Measurements from ENCODE around the gene MED27. TPM values are rescaled to one million over a fixed set of nuclear protein-coding genes. Genes with fewer than 3 reads are reported as not detected.

MED27 gene
- total RNA-seq, 1 experiment from 2014 or later, result 38.4 TPM

- DNase-seq, result no peak
- Histone ChIP-seq H3K27me3 (ENCODE audit: low read length) (no peaks in the 10 kb centered on the region), H3K79me2 (ENCODE audit: low read length) (peaks cover 19% of the 10 kb centered on the region), H3K27ac (ENCODE audit: low read length) (no peak overlapping the region), H3F3A (ENCODE audit: low read length, unreplicated experiment) (peaks cover 2% of the 10 kb centered on the region), H3K9ac (ENCODE audit: low read length) (no peak overlapping the region), H3K4me3 (ENCODE audit: low read length) (no peak overlapping the region), H3K4me1 (ENCODE audit: insufficient read depth, low read length) (peaks cover 37% of the 10 kb centered on the region), H4K20me1 (ENCODE audit: low read length) (no peaks in the 10 kb centered on the region), H2AFZ (ENCODE audit: low read length) (no peak overlapping the region), H3K36me3 (ENCODE audit: low read depth, low read length) (no peaks in the 10 kb centered on the region), H3K4me2 (ENCODE audit: low read length) (no peak overlapping the region), H3K9me2 (replicated peaks; ENCODE audit: low read length) (no peaks in the 10 kb centered on the region), H3K9me3 (ENCODE audit: low read length) (no peaks in the 10 kb centered on the region)
- TF ChIP-seq EZH2 (IDR thresholded peaks at IDR 0.05; ENCODE audit: low read length, unreplicated experiment) (no peak), CTCF (conservative IDR thresholded peaks at IDR 0.05; ENCODE audit: low read depth, low read length) (no peak), EZH2phosphoT487 (IDR thresholded peaks at IDR 0.05; ENCODE audit: borderline replicate concordance, low read length) (no peak)
- CTCF ChIA-PET, result no interaction called here
- no TSS peak for BruUV-seq (replicated peaks)
- intact Hi-C loops (cut with micrococcal nuclease), result loop anchor here (5.0 kb wide), 1 partner anchor 260 kb away; no protein-coding TSS in a partner anchor
- POLR2A ChIA-PET (ENCODE audit: unreplicated experiment), result no interaction called here
- no peak for ATAC-seq
These were observed 97.6 kb downstream of the MED27 start for GRCh38 chr9:131982102-131982501.

- ChIA-PET CTCF (no interaction called here), POLR2A (ENCODE audit: unreplicated experiment) (no interaction called here)
- Histone ChIP-seq H3K36me3 (ENCODE audit: low read depth, low read length) (no peaks in the 10 kb centered on the region), H3K4me3 (ENCODE audit: low read length) (no peak overlapping the region), H3K4me1 (ENCODE audit: insufficient read depth, low read length) (peaks cover 31% of the 10 kb centered on the region), H3K9me3 (ENCODE audit: low read length) (no peaks in the 10 kb centered on the region), H3K79me2 (ENCODE audit: low read length) (peaks cover 19% of the 10 kb centered on the region), H3K27me3 (ENCODE audit: low read length) (no peaks in the 10 kb centered on the region), H4K20me1 (ENCODE audit: low read length) (no peaks in the 10 kb centered on the region), H2AFZ (ENCODE audit: low read length) (no peak overlapping the region), H3K27ac (ENCODE audit: low read length) (peak overlapping the region; percentile 11; the same call in 1 of the 2 replicates), H3F3A (ENCODE audit: low read length, unreplicated experiment) (no peaks in the 10 kb centered on the region), H3K9me2 (replicated peaks; ENCODE audit: low read length) (no peaks in the 10 kb centered on the region), H3K9ac (ENCODE audit: low read length) (no peak overlapping the region), H3K4me2 (ENCODE audit: low read length) (no peak overlapping the region)
- BruUV-seq (replicated peaks), result no TSS peak
- intact Hi-C loops (cut with micrococcal nuclease), result loop anchor here (5.0 kb wide), 1 partner anchor 261 kb away; no protein-coding TSS in a partner anchor
- ATAC-seq (peak; percentile 27), DNase-seq (peak; percentile 4)
- TF ChIP-seq EZH2phosphoT487 (IDR thresholded peaks at IDR 0.05; ENCODE audit: borderline replicate concordance, low read length), result no peak
- no peak for TF ChIP-seq CTCF (conservative IDR thresholded peaks at IDR 0.05; ENCODE audit: low read depth, low read length)
- TF ChIP-seq EZH2 (IDR thresholded peaks at IDR 0.05; ENCODE audit: low read length, unreplicated experiment), result no peak
These were observed 98.4 kb downstream of the MED27 start for GRCh38 chr9:131981116-131981776.
